NCI-H1436 (cell line): ENCODE data around the gene B4GAT1.
"Not testable (repeated sequence)": the region's sequence is repeated elsewhere in the genome, so short reads cannot be mapped to it uniquely, and the experiment has no call there.

Experiments
- DNase-seq: peaks from one replicate; lab custom pipeline; 2025; lab: John Stamatoyannopoulos, UW

Gene B4GAT1

DNA sequence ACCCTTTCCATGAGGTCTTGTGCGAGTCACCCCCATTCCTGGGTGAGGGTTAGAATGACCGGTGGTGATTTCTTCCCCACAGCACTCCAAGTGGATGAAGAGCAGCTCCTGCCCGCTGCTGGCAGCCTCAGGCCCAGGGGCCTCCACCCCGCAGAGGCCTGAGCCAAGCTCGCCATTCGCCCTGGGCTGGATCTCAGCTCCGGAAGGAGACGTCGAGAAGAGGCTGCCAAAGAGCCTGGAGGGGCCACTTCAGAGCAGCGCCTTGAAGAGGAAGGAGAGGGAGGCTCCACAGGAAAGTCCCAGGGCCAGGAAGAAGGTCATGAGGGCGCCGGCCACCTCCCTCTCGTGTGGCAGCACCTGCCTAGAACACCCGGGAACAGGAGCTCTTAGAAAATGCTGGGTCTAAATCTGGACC lies 15.8 kb upstream of the B4GAT1 start:
- no peak for DNase-seq

DNA sequence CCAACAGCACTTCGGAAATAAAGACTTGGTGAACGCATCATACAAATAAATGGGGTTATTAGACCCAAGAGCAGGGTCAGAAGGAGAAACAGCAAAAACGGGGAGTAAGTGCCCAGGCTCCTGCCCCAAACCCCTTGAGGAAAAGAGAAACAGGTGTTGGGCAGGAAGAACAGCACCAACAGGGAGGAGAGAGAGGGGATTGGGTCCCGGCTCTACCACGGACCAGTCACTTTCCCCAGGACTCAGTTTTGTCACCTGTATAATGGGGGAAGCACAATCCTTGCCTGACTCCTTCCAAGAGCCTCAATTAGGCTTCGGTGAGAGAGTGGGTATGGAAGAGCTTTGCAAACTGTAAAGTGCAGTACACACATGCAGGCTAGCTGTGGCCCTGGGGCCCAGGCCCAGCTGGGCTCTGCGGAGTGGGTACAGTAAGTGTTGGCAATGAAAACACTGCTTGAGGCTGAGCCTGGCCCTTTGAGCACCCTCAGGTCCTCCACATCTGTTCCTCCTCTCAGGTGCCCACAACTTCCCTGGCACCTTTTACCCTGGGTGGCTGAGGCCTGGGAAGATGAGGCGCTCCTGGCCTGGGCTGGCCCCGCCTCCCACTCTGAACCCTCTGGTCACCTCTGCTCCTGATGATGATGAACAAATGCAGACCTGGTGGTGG lies 15.2 kb upstream of the B4GAT1 start:
- no peak for DNase-seq

DNA sequence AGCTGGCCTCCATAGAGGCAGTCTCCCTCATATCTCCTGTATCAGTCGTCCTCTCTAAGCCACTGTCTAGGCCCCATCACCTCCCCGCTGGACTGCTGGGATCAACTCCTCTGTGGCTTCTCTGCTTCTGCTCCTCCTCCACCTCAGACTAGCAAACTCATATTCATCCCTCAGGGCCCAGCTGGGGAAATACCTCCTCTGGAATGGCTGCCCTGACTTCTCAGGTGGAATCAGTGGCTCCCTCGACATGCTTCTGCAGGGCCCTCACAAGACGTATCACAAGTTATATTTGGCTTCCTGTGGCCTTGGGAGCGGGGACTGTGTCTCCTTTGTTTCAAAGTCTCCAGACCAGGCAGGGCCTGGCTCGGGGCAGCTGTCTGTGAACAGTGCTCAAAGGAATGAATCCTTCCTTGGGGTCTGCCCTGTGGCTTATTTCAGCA lies 14.1 kb upstream of the B4GAT1 start:
- DNase-seq = no peak

DNA sequence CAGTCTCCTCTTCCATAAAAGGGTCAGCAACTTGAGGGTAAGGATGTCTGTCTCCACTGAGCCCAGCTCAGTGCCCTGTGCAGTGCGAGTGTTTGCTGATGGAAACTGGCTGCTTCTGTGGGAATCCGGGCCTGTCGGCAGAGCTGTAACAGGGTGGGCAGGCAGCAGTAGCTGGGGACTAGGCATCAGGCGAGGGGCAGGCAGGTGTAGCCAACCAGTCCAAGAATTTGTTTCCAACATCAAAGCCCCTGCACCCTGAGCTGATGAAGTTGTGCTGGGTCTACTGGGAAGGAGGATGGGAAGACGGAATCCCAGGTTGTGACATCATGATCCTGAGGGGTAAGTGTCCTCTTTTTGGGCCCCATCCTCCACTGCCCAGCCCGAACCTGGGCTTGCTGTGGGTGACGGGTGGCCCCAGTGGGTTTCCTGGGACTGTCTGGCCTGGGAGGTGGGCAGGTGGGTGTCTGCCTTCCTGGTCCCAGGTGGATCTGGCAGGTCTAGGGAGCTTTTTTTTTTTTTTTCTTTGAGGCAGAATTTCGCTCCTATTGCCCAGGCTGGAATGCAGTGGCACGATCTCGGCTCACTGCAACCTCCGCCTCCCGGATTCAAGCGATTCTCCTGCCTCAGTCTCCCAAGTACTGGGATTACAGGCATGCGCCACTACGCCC lies 13.1 kb upstream of the B4GAT1 start:
- no peak for DNase-seq

DNA sequence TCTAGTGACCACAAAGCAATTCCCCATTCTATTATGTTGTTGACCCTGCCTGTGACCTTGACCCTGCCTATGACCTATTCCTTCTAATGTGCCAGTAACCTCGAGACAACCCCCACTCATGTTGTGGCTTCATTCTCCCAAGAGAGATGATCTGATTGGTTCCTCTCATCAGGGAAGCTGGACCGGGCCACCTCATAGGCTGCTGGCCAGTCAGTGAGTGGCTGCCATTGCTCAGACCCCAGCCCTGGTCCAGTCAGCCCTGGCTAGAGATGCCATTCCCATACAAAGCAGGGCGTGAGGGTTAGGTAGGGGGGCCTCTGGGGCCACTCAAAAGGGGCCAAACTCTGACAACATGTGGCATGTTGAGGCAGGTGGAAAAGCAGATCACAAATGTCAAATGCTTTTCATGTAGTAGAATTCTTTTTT lies 12.2 kb upstream of the B4GAT1 start:
- DNase-seq = no peak

DNA sequence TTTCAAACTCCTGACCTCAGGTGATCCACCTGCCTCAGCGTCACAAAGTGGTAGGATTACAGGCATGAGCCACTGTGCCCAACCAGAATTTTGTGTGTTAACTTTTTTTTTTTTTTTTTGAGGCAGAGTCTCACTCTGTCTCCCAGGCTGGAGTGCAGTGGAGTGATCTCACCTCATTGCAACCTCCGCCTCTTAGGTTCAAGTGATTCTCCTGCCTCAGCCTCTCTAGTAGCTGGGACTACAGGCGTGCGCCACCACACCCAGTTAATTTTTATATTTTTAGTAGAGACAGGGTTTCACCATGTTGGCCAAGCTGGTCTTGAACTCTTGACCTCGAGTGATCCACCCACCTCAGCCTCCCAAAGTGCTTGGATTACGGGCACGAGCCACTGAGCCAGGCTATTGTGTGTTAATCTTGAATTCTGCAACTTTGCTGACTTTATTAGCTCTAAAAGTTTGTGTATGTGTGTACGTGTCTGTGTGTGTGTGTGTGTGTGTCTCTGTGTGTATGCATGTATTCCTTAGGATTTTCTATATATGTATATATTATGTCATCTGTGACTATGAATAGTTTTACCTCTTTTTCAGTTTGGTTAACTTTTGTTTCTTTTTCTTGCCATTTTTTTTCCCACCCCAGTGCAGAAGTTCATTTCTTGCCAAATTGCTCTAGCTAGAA lies 3.3 kb upstream of the B4GAT1 start:
- not testable (repeated sequence) for DNase-seq

DNA sequence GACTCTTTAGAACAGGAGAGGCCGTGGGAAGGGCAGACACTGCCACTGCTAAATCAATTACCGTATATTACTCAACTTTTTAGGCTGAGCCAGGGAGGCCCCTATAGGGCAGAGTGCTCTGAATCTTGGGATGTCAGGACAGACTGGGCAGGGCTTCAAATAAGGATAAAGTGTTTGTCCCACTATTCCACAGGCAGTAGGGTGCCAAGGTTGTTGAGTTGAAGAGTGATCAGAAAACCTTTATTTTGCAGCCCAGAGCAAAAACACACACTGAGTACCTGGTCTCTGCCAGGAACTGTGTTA lies 1.6 kb upstream of the B4GAT1 start:
- no peak for DNase-seq

DNA sequence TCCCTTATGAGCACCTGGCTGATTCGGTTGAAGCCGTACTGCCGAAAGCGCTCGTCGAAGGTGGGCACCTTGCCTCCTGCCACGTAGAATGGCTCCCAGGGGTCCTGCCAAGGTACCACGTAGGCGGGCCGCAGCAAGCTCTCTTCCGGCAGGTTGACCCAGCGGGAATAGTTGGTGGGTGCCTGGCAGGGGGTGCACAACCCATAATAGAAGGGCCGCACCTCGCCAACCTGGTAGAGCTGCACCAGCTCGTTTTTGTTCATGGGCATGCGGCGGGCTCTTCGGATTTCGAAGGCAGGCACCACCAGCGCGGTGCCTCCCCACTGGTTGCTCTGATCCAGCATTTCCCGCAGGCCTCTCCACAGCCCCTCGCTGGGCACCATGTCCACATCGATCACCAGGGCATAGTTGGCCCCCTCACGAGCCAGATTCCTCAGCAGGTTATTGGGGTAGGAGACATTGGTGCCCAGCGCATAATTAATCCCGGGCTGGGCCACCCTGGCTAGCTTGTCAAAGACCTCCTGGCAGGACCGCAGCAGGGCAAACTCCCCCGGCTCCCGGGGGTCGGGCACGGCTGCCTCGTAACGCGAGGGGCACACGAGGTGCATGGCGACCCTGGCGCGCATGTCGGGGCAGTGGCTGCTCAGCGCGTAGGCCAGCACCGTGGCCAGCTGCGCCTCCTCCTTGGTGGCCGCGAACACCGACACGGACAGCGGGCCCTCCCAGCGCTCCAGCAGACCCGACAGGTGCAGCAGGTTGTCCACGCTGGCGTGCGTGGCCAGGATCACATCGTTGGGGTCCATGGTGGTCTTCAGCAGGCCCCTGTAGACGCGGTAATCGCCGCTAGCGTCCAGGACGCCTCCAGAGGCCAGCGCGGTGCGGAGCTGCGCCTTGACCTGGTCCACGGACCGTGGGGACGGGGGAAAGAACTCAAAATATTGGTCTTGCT lies 679 bp downstream of the B4GAT1 start:
- DNase-seq = no peak

DNA sequence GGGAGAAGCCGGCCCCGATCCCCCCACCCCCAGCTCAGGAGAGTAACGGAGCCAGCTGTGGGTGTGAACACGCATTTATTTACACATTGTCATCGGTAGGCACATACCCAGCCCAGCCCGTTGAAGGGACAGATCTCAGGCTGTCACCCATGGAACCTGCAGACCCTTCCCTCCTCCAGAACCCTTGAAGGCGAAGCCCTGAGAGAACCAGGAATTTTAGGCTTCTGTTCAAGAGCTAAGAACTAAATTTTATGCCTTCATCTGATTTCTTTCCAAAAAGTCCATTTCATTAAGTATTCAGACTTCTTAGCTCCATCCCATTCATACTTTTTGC lies 2.1 kb downstream of the B4GAT1 start:
- no peak for DNase-seq

DNA sequence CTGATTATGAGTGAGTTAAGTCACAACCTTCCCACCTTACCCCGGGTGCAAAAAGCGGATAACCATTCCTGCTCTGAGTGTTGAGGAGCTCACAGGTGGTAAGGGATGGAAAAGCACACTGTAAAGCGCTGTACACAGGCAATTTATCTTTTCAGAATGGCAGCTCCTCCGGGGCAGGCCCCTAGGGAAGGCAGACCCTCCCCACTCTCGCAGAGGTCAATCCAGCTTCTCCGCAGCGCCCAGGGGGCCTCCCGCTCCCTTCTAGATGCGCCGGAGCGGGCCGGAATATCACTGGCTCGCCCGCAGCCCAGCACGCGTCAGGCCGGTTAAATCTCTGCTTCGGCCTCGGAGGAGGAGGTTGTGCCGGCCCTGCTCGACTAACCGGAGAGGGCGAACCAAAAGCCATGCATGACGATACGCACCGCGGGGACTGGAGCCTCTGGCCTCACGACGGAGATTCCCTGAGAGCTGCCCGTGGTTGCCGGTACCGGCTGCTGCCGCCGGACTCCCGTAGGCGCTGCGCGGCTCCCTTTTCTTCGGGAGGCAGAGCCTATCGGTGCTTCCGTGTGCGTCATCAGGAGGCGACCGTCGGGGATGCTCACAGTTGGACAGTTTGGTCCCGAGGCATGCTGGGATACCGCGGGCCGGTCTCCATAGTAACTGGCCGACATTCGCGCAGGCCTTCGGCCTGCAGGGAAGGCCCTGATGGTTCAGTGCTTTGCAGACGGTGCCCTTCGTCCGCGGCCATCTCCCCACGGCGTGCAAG lies 2.7 kb downstream of the B4GAT1 start, which contains the start of gene BRMS1:
Gene BRMS1 (minus strand): TSS at position 555 of the 766 bp plus-strand sequence. CDS start 2,870 bp downstream, outside the sequence.
- peak; percentile 94 for DNase-seq

DNA sequence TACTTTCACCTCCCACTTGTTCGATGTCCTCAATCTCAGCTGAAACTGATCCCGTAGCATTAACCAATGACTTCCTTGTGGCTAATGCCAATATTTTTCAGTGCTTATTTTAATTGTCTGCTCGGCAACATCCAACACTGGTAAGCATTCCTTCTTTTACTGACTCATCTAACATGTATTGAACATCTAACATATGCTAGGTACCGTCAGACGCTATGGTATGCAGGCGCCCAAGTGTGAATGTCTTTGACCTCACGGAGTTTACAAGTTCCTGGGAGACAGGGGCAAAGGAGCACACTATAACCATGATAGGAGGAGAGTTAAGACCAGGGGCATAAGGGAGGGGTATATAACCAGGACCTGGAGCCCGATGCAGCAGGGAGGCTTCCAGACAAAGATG lies 4.3 kb downstream of the B4GAT1 start:
- DNase-seq = no peak

DNA sequence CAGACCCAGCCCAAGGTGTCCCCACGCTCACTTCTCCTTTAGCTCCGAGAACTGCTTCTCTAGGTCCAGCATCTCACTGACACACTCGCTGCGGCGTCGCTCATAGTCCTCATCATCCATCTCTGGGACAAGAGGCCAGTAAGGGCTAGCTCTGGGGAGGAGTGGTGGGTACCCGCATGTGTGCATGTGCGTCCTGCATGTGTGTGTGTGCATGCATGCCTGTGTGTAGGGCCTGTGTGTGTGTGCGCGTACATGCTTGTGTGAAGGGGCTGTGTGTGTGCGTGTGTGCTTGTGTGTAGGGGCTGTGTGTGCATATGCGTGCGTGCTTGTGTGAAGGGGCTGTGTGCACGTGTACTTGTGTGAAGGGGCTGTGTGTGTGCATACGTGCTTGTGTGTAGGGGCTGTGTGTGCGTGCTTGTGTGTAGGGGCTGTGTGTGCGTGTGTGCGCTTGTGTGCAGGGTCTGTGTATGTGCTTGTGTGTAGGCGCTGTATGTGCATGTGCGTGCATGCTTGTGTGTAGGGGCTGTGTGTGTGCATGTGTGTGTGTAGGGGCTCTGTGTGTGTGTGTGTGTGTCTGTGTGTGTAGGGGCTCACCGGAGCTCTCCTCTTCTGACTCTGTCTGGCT lies 5.8 kb downstream of the B4GAT1 start:
- no peak for DNase-seq

DNA sequence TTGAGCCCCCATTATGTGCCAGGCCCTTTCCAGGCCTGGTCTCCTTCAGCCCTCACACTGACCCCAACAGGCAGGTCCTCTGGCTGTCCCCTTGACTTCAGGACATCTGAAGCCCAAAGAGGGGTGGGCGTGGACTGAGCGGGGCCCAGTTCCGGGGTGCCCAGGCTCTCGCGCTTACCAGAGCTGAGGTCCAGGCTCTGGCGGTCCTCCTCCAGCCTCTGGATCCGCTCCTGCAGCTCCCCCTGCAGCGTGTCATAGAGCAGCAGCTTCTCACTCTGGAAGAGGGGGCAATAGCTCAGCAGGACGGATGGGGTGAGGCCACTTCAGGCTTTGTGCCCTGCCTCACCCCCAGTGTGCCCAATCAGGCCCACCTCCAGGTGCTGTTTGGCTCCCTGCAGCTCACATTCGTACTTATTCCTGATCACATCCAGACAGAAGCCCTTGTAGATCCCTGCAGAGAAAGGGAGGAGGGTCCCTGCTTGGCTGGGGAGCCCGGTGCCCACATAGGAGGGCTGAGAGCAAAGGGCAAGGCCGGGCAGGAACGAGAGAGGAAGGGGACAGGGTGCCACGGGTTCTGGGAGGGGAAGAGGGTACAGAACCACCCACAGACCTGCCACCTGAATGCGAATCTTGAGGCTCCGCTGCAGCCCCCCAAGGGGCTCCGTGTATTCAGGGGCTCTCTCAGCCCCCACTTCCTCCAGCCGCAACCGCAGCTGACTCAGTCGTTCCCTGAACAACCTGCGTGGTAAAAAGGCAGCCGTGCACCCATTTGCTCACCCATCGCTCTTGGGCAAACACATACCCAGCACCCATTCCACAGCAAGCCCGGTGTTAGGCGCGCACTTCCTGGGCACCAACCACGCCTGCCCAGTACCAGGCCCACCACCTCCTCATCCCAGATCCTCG lies 6.6 kb downstream of the B4GAT1 start:
- no peak for DNase-seq

DNA sequence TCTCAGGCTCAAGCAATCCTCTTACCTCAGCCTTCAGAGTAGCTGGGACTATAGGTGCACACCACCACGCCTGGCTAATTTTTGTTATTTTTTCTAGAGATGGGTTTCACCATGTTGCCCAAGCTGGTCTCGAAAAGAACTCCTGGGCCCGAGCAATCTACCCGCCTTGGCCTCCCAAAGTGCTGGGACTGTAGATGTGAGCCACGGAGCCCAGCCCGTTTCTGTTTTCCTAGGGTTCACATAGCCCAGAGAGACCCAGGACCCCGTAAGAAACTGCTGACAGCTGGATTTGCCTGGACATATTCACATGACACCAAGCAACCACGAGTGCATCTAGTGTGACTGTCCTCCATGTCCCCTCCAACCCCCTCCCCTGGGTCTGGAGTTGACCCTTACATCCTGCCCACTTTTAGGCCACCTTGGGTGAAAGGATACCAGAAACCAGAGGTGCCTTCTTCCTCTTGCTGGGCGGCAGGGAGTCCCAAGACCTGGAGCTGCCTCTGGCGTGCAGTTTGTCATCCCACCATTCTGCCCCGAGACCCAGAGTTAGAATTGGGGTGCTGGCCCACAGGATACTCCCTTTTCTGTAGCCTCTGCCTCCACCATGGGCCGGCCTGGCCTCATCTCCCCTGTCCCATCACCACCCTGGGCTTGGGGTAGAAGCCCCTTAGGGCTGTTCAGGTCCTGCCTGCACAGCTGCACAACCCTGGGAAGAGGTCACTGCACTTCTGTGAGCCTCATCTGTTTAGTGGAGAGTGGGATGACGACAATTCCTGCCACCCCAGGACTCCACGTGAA lies 7.5 kb downstream of the B4GAT1 start:
- no peak for DNase-seq

DNA sequence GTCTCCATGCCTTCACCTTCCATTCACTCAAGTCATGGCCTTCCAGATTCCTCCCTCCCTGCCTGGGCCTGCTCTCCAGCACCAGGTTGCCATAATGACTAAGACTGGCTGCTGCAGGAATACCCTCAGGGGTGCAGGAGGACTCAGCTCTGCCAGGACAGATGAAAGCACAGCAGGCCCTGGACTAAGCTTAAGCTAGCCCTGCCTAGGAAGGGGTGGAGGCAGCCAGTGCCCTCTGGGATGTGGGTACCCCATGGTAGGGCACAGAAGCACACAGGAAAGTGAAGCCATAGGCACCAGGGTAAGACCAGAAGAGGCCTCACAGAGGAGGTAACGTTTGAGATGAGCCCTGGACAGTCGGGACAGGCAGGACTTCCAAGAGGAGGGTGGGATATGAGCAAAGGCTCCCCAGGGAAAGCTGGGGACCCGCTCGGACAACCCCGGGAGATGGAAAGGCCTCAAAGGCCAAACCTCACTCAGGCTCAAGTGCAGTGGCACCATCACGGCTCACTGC lies 8.2 kb downstream of the B4GAT1 start:
- no peak for DNase-seq

DNA sequence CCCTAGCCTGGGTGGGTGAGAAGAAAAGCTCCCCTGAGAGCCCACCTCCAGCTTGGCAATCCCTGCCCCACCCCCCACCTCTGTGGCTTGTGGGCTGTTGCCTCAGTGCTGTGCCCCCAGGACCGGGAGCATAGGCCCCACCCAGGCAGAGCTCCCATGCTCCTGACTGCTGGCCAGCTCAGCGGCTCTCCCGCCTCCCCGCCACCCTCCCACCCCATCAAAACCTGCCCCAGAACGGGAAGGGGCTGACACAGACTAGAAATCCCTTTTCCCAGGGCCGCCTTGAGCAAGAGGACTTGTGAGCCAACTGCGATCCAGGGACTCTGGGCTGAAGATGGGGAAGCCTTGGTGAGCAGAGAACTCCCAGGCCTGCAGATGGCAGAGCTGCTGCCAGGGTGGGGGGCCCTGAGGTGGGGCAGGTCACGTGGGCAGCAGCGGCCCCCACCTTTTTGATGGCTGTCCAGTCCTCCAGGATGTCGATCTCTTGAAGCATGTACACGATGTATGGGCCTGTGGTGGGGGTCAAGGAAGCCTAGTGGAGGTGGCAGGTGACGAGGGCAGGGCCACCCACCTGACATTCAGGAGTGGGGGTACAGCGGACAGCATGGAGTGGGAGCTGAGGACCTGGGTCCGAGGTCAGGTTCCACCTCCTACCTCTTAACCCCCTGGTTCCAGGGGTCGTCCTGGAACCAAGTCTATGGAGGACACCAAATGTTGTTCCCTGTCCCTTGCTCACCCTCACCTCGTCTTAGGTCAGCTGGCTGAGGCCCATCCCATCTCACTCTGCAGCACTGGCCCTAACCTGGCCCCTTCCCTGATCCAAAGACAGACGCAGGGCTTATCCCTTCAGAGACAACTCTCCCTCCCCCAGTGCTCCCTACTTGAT lies 8.9 kb downstream of the B4GAT1 start:
- no peak for DNase-seq

DNA sequence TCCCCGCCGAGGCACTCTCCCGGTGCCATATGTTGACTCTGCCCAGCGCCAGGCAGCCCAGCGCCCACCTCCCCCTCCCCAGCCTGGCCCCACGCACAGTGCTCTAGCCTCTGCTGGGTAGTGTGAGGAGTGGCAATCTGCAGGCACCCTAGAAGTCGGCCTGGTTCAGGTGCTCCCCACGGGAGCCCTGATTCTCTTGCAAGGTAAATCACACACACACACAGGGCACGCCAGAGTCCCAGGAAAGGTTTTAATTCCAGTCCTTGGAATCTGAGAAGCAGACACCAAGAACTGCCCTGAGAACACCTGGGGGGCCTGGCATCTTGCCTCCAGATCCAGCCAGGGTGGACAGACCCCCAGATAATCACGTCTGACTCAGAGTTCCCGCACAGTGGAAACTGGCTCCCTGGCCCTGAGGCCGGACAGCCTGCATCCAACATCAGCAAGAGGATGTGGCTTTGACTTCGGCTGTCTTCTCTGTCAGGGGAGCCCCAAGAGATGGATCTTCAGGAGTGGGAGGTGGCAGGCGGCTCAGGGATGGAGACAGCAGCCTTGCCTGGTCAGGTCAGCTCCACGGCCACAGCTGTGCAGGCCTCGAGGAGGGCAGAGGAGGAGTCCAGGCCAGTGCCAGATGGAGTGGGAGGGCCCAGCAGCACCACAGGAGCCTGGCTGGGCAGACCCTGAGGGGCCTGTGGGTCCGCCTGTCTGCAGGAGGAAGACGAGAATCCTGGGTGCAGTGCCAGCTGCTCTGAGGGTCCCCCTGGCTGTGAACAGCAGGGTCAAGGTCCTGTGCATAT lies 10.1 kb downstream of the B4GAT1 start:
- no peak for DNase-seq
